Fibroblast of mammary gland (primary cell): ENCODE measurements around the gene PFN3.
"Not testable (repeated sequence)": the region's sequence is repeated elsewhere in the genome, so short reads cannot be mapped to it uniquely, and the experiment has no call there.

ENCODE experiments used
- DNase-seq: peaks from one replicate; pipeline ENCODE4 v3.0.0-alpha.2; 2010; ENCODE audit warnings: low read depth
- H3K4me3 ChIP-seq: 2 replicates; pipeline ENCODE4 v1.5.1; 2011; ENCODE audit warnings: low read depth, mild to moderate bottlenecking, low read length, moderate library complexity; ENCODE audit not compliant: control insufficient read depth
- TF ChIP-seq, protein P1 (sequence below): conservative IDR thresholded peaks from 2 replicates; pipeline ENCODE4 v1.5.1; 2011; ENCODE audit warnings: low read depth, low read length, inconsistent platforms; ENCODE audit not compliant: control insufficient read depth, insufficient read depth

PFN3 gene

DNA sequence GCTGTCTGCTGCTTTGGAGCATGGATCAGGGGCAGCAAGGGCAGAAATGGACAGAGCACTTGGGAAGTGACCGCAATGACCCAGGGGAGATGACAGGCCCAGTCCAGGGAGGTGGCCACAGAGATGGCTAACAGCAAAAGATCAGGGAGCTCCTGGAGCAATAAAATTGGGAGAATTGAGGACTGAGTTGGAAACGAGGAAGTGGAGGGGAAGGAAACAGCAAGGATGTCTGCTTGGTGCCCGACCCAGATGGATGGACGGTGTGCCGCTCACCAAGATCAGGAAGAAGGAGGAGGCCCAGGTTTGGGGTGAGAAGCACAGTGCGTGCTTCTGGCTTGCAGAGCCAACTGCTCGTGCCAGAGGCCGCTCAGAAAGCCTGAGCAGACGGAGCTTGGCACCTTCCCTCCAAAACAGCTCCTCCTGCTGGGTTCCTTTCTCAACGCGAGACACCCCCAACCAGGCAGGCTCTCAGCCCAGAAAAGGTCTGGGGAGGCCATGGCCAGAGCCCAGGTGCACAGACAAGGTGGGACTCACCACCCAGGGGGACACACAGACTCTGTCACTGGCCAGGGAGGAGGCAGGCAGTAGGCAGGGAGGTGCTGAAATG is 17.9 kb downstream of the PFN3 start:
- no peak overlapping the region for H3K4me3 ChIP-seq
- TF ChIP-seq, protein P1, sequence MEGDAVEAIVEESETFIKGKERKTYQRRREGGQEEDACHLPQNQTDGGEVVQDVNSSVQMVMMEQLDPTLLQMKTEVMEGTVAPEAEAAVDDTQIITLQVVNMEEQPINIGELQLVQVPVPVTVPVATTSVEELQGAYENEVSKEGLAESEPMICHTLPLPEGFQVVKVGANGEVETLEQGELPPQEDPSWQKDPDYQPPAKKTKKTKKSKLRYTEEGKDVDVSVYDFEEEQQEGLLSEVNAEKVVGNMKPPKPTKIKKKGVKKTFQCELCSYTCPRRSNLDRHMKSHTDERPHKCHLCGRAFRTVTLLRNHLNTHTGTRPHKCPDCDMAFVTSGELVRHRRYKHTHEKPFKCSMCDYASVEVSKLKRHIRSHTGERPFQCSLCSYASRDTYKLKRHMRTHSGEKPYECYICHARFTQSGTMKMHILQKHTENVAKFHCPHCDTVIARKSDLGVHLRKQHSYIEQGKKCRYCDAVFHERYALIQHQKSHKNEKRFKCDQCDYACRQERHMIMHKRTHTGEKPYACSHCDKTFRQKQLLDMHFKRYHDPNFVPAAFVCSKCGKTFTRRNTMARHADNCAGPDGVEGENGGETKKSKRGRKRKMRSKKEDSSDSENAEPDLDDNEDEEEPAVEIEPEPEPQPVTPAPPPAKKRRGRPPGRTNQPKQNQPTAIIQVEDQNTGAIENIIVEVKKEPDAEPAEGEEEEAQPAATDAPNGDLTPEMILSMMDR: peak; percentile 31
- peak; percentile 42 for DNase-seq

DNA sequence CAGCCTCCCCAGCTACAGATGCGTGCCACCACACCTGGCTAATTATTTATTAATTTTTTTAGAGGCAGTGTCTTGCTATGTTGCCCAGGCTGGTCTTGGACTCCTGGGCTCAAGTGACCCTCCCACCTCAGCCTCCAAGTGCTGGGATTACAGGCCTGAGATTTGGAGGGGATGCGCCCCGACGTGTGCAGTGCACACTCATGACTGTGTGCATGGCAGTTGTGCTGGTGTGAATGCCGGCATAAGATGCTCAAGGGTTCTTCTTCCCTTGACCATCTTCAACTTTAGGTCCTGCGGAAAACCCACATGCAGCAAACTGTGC is 19.7 kb downstream of the PFN3 start:
- TF ChIP-seq, protein P1: no peak
- no peak overlapping the region for H3K4me3 ChIP-seq
- DNase-seq: no peak

- DNase-seq: peak; percentile 85
- no peak overlapping the region for H3K4me3 ChIP-seq
- TF ChIP-seq, protein P1: no peak
Measured at GRCh38 chr5:177378884-177379883, 21.3 kb downstream of the PFN3 start.

GRCh38 chr5:177377851-177378776 is 22.3 kb downstream of the PFN3 start:
- TF ChIP-seq, protein P1: no peak

GRCh38 chr5:177376107-177376506 is 24.4 kb downstream of the PFN3 start:
- TF ChIP-seq, protein P1: no peak
- DNase-seq: no peak
- H3K4me3 ChIP-seq: no peak overlapping the region

More at GRCh38 chr5:177377851-177378776, 22.3 kb downstream of the PFN3 start:
- H3K4me3 ChIP-seq: no peak overlapping the region
- no peak for DNase-seq

GRCh38 chr5:177375516-177375915 is 24.9 kb downstream of the PFN3 start:
- not testable (repeated sequence) for H3K4me3 ChIP-seq, DNase-seq

- TF ChIP-seq, protein P1: no peak
- H3K4me3 ChIP-seq: no peak overlapping the region
- DNase-seq: no peak
Measured at GRCh38 chr5:177374211-177374610, 26.2 kb downstream of the PFN3 start.
